ENCODE results near the gene LMTK3.
A peak's percentile ranks its signal among the peaks of the same experiment; 100 is the strongest.

Gene LMTK3

DNA sequence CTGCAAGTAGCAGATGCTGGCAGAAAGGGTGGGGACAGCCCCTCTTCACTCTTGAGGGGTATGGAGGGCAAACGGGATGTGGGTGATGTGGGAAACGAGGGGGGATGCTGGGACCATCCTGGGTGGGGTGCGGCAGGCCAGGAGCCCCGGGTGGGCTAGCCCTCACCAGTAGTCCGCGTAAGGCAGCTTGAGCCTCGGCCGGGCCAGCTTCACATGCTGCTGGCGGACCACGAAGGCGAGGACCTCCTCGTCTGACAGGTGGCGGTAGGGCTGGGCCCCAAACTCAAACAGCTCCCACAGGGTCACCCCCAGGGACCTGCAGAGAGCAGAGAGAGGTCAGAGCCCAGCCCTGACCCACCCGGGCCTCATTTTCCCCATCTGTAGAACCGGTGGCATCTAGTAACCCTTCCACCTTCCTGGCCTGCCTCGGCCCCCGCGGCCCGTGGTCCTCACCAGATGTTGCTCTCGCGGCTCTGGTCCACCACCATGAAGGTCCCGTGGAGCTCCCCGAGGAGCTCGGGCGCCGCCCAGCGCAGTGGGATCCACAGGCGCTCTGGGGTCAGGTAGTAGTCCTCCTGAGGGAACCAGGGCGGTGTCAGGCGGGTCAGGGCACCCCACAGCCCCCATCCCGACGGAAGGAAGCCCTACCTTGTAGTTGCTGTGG lies 10.7 kb downstream of the LMTK3 start:
- Histone ChIP-seq H3K4me1 (ENCODE audit: control insufficient read depth, low read depth, low read length) (no peaks in the 10 kb centered on the region), H3K36me3 (ENCODE audit: control insufficient read depth, low read depth, low read length) (no peaks in the 10 kb centered on the region), H3K9me3 (ENCODE audit: control insufficient read depth, low read depth, low read length) (no peaks in the 10 kb centered on the region), H3K27me3 (ENCODE audit: control insufficient read depth, insufficient read depth, low read length) (no peaks in the 10 kb centered on the region), H3K4me3 (ENCODE audit: low read length) (peak overlapping the region; percentile 60), H3K9ac (ENCODE audit: low read length) (no peak overlapping the region), H3K27ac (ENCODE audit: low read length) (no peak overlapping the region)

- no peaks in the 10 kb centered on the region for H3K9me3 ChIP-seq (ENCODE audit: control insufficient read depth, low read depth, low read length)
- no peaks in the 10 kb centered on the region for H3K4me1 ChIP-seq (ENCODE audit: control insufficient read depth, low read depth, low read length)
- H3K36me3 ChIP-seq (ENCODE audit: control insufficient read depth, low read depth, low read length), result no peaks in the 10 kb centered on the region
- H3K4me3 ChIP-seq (ENCODE audit: low read length), result no peak overlapping the region
- no peak overlapping the region for H3K9ac ChIP-seq (ENCODE audit: low read length)
- peaks cover 3% of the 10 kb centered on the region for H3K27me3 ChIP-seq (ENCODE audit: control insufficient read depth, insufficient read depth, low read length)
- H3K27ac ChIP-seq (ENCODE audit: low read length), result no peak overlapping the region
Observed at GRCh38 chr19:48499316-48500090, 12.1 kb downstream of the LMTK3 start.

DNA sequence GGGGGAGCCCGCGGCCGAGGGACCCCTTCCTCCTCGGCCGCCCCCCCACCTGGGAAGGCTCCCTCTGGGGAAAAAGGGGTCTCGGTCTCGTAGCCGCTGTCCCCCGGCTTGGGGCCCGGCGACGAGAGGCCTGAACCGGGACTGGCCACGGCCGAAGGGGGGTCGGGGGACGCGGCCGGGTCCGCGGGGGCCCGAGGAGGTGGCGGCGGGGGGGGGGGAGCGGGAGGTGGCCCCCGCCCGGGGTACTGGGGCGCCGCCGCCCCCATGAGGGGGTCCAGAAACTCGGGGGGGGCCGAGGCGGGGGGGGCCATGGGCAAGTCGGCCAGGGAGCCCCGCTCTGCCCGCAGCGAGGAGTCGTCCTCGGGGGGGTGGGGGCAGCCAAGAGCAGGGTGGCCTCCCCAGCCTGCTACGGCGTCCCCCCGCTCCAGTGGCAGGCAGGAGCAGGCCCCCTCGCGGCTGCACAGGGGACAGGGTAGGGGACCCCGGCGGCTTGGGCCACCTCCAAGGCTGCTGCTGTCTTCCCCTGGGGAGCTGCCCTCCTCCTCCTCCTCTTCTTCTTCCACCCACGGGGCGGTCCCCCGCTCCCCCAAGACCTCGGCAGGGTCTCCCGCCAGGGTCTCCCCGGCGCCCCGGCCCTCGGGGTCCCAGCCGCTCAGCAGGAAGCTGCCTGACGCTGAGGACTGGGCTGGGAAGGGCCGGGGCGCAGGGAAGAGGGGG lies 12.9 kb downstream of the LMTK3 start:
- H3K9ac ChIP-seq (ENCODE audit: low read length), result no peak overlapping the region
- H3K4me3 ChIP-seq (ENCODE audit: low read length), result no peak overlapping the region
- peaks cover 9% of the 10 kb centered on the region for H3K27me3 ChIP-seq (ENCODE audit: control insufficient read depth, insufficient read depth, low read length)
- H3K36me3 ChIP-seq (ENCODE audit: control insufficient read depth, low read depth, low read length), result no peaks in the 10 kb centered on the region
- no peak overlapping the region for H3K27ac ChIP-seq (ENCODE audit: low read length)
- H3K4me1 ChIP-seq (ENCODE audit: control insufficient read depth, low read depth, low read length), result no peaks in the 10 kb centered on the region
- H3K9me3 ChIP-seq (ENCODE audit: control insufficient read depth, low read depth, low read length), result no peaks in the 10 kb centered on the region

DNA sequence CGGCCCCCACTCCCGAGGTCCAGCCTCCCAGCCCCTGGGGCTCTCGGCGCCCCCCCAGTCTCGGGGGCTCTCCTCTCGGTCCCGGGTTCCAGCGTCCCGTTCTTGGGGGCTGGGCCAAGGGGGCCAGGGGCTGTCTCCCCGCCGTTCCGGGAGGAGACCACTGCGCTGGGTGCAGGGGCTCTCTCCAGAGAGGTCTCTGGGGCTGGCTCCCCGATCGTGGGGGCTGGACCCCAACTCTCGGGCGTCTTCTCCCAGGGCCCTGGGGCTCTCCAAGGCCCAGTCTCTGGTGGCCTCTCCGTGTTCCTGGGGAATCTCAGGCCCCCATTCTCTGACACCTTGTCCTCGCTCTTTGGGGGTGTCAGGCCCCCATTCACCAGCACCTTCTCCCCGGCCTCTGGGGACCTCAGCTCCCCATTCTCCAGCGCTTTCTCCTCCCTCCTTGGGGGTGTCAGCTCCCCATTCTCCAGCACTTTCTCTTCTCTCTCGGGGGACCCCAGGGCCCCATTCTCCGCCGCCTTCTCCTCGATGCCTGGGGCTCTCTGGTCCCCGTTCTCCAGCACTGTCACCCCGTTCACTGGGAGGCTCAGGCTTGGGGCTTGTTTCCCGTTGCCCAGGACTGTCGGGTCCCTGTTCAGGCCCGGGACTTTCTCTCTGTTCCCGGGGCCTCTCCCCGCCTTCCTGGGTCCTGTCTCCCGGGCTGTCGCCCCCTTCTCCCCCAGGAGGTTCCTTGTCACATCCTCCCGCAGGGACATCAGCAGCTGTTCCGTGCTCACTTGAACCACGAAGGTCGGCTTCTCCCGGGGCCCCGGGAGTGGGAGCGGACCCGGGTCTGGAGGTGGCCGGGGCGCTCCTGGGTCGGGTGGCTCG lies 13.7 kb downstream of the LMTK3 start:
- no peak overlapping the region for H3K9ac ChIP-seq (ENCODE audit: low read length)
- H3K27me3 ChIP-seq (ENCODE audit: control insufficient read depth, insufficient read depth, low read length), result peaks cover 9% of the 10 kb centered on the region
- H3K4me3 ChIP-seq (ENCODE audit: low read length), result no peak overlapping the region
- H3K27ac ChIP-seq (ENCODE audit: low read length), result no peak overlapping the region
- no peaks in the 10 kb centered on the region for H3K9me3 ChIP-seq (ENCODE audit: control insufficient read depth, low read depth, low read length)
- no peaks in the 10 kb centered on the region for H3K36me3 ChIP-seq (ENCODE audit: control insufficient read depth, low read depth, low read length)
- H3K4me1 ChIP-seq (ENCODE audit: control insufficient read depth, low read depth, low read length), result no peaks in the 10 kb centered on the region

DNA sequence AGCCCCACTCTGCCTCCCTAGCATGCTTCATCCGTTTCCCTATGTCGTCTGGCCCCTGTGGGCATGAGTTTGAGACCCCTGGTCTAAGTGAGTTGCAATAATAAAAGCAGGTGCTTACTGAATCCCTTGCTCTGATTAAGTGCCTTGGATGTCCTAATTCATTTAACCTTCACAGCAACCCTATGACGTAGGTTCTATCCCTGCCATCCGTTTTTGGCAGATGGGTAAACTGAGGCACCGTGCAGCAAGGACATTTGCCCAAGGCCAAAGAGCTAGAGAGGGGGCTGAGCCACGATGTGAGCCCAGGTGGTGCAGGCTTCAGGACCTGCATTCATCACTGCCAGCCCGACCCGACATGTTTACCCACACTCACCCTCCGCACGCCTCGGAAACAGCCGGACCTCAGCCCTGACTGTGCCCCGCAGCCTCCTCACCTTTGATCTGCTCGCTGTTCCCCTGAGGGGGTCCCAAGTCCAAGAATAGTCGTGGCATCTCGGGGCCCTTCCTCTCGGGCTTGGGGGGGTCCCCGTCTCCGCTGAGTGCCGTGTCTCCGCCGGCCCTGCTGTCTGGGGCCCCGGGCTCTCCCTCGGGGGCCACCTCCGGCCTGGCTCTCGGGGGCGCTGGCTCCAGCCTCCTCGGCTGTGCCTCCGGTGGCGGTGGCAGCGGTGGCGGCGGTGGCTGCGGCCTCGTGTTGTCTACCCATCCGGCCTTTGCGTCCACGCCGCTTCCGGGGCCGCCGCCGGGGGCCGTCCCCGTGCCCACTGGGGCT lies 14.5 kb downstream of the LMTK3 start:
- no peak overlapping the region for H3K9ac ChIP-seq (ENCODE audit: low read length)
- H3K4me1 ChIP-seq (ENCODE audit: control insufficient read depth, low read depth, low read length), result peaks cover 4% of the 10 kb centered on the region
- H3K9me3 ChIP-seq (ENCODE audit: control insufficient read depth, low read depth, low read length), result no peaks in the 10 kb centered on the region
- no peak overlapping the region for H3K4me3 ChIP-seq (ENCODE audit: low read length)
- H3K27me3 ChIP-seq (ENCODE audit: control insufficient read depth, insufficient read depth, low read length), result peaks cover 9% of the 10 kb centered on the region
- H3K27ac ChIP-seq (ENCODE audit: low read length), result no peak overlapping the region
- H3K36me3 ChIP-seq (ENCODE audit: control insufficient read depth, low read depth, low read length), result no peaks in the 10 kb centered on the region

DNA sequence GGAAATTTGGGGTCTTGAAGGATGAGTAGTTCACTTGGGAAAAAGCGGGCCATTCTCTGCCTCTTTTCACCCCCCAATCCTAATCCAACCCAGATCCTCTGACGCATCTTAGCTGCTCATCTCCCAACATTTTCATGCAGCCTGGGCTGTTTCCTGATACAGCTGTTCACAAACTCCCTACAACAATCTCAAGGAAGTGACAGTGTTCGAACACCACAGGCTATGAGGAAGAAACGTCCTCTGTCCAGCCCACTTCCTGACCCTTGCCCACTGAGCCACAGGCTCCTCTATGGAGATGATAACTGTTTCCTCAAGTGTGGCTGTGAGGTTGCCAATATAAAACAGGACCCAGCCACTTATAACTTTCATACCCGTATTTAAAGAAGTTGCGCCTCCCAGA lies 16.2 kb downstream of the LMTK3 start:
- peaks cover 12% of the 10 kb centered on the region for H3K27me3 ChIP-seq (ENCODE audit: control insufficient read depth, insufficient read depth, low read length)
- no peaks in the 10 kb centered on the region for H3K9me3 ChIP-seq (ENCODE audit: control insufficient read depth, low read depth, low read length)
- H3K27ac ChIP-seq (ENCODE audit: low read length), result no peak overlapping the region
- no peak overlapping the region for H3K4me3 ChIP-seq (ENCODE audit: low read length)
- no peak overlapping the region for H3K9ac ChIP-seq (ENCODE audit: low read length)
- H3K36me3 ChIP-seq (ENCODE audit: control insufficient read depth, low read depth, low read length), result no peaks in the 10 kb centered on the region
- peaks cover 13% of the 10 kb centered on the region for H3K4me1 ChIP-seq (ENCODE audit: control insufficient read depth, low read depth, low read length)

DNA sequence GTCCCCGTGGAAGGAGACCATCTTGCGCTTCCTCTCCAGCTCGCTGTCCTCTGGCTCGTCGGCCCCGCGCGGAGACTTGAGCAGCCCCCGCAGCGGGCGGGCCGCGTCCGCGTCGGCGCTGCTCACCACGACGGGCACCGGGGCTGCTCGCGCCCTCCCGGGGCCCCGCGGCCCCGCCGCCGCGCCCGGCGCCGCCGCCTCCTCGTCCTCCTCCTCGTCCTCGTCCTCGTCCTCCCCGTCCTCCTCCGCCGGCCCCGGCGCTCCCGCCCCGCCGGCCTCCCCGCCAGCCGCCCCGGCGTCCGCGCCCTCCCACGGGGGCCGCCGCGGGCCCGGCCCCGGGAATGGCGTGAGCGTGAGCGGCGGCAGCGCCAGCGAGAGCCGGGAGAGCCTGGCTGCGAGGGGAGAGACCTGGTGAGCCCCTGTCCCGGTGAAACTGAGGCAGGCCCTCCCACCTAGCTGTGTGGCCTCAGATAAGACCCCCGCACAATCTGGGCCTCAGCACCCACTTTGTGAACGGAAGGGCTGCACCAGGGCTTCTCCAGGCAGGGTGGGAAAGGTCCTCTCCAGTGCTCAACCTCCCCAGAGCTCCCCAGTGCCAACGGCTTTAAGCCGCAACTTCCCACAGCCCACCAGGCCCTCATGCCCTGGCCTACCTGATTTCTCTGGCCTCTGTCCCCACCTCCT lies 17.8 kb downstream of the LMTK3 start:
- Histone ChIP-seq H3K27me3 (ENCODE audit: control insufficient read depth, insufficient read depth, low read length) (peaks cover 17% of the 10 kb centered on the region), H3K36me3 (ENCODE audit: control insufficient read depth, low read depth, low read length) (no peaks in the 10 kb centered on the region), H3K4me3 (ENCODE audit: low read length) (peak overlapping the region; percentile 54), H3K4me1 (ENCODE audit: control insufficient read depth, low read depth, low read length) (peaks cover 14% of the 10 kb centered on the region), H3K9ac (ENCODE audit: low read length) (no peak overlapping the region), H3K9me3 (ENCODE audit: control insufficient read depth, low read depth, low read length) (no peaks in the 10 kb centered on the region), H3K27ac (ENCODE audit: low read length) (no peak overlapping the region)

GRCh38 chr19:48492925-48493717 lies 18.5 kb downstream of the LMTK3 start:
- Histone ChIP-seq H3K4me1 (ENCODE audit: control insufficient read depth, low read depth, low read length) (peaks cover 14% of the 10 kb centered on the region), H3K36me3 (ENCODE audit: control insufficient read depth, low read depth, low read length) (no peaks in the 10 kb centered on the region), H3K27me3 (ENCODE audit: control insufficient read depth, insufficient read depth, low read length) (peaks cover 17% of the 10 kb centered on the region), H3K27ac (ENCODE audit: low read length) (no peak overlapping the region), H3K9ac (ENCODE audit: low read length) (no peak overlapping the region), H3K4me3 (ENCODE audit: low read length) (peak overlapping the region; percentile 54), H3K9me3 (ENCODE audit: control insufficient read depth, low read depth, low read length) (no peaks in the 10 kb centered on the region)

GRCh38 chr19:48491793-48492123 lies 19.9 kb downstream of the LMTK3 start:
- Histone ChIP-seq H3K4me3 (ENCODE audit: low read length) (peak overlapping the region; percentile 50), H3K9ac (ENCODE audit: low read length) (peak overlapping the region; percentile 45), H3K27me3 (ENCODE audit: control insufficient read depth, insufficient read depth, low read length) (peaks cover 17% of the 10 kb centered on the region), H3K9me3 (ENCODE audit: control insufficient read depth, low read depth, low read length) (no peaks in the 10 kb centered on the region), H3K4me1 (ENCODE audit: control insufficient read depth, low read depth, low read length) (peaks cover 14% of the 10 kb centered on the region), H3K27ac (ENCODE audit: low read length) (no peak overlapping the region), H3K36me3 (ENCODE audit: control insufficient read depth, low read depth, low read length) (no peaks in the 10 kb centered on the region)
